Gastrocnemius medialis (tissue), 4 donors: ENCODE measurements around the gene NCOA6.

Experiments
- POLR2A ChIP-seq, 2 donors: fragments of 450-650 bp; IDR thresholded peaks; one replicate each; pipeline ENCODE4 v1.6.1; 2017; ENCODE audit warnings: antibody characterized with exemption in 2 of 2, mild to moderate bottlenecking in 2 of 2, moderate library complexity in 2 of 2
- TF ChIP-seq, protein P1 (sequence below), 5 experiments: fragments of 450-650 bp in 3 of 5; fragments of 200-600 bp in 2 of 5; sonication (generic) in 2 of 5; IDR thresholded peaks in 4 of 5; conservative IDR thresholded peaks in 1 of 5; 1 replicate in 4 of 5; 2 replicates in 1 of 5; pipeline ENCODE4 v1.5.1; 2016 to 2019; ENCODE audit warnings: antibody characterized with exemption in 5 of 5, mild to moderate bottlenecking in 3 of 5, moderate library complexity in 3 of 5

DNA sequence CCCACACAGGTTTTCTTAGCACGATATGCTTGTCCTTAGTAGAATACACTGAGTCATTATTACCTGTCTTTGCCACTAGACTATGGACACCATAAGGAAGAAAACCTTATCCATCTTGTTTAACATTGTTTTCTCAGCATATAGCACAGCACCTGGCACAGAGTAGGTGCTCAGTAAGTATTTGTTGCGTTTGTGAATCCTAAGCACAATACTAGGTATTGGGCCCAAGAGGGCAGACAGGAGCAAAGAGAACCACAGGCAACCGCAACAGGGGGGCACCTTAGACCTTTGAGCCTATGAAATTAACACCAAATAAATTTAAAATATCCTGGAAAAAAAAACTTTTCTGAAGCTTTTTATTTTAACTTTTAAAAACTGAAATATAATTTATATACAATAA is 3.7 kb upstream of the NCOA6 start:
- TF ChIP-seq, protein P1, sequence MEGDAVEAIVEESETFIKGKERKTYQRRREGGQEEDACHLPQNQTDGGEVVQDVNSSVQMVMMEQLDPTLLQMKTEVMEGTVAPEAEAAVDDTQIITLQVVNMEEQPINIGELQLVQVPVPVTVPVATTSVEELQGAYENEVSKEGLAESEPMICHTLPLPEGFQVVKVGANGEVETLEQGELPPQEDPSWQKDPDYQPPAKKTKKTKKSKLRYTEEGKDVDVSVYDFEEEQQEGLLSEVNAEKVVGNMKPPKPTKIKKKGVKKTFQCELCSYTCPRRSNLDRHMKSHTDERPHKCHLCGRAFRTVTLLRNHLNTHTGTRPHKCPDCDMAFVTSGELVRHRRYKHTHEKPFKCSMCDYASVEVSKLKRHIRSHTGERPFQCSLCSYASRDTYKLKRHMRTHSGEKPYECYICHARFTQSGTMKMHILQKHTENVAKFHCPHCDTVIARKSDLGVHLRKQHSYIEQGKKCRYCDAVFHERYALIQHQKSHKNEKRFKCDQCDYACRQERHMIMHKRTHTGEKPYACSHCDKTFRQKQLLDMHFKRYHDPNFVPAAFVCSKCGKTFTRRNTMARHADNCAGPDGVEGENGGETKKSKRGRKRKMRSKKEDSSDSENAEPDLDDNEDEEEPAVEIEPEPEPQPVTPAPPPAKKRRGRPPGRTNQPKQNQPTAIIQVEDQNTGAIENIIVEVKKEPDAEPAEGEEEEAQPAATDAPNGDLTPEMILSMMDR (IDR thresholded peaks at IDR 0.05 in 4 of 5, conservative IDR thresholded peaks at IDR 0.05 in 1 of 5) = no peak
- no peak for TF ChIP-seq POLR2A (IDR thresholded peaks at IDR 0.05)
